K562 (cell line): ENCODE results near the gene CSRNP3. TPM values are rescaled to one million over a fixed set of nuclear protein-coding genes. Genes with fewer than 3 reads are reported as not detected.

Experiments used
- ATAC-seq: fragments of 200-7000 bp; cut with Tn5 transposase; 3 replicates; pipeline ENCODE4 v1.9.1; 2020; ENCODE audit warnings: moderate library complexity
- BruUV-seq: library from RNA; stranded (reverse); fragments of 400-500 nt; replicated peaks from 2 replicates; lab custom pipeline; 2021; lab: Mats Ljungman, UMichigan
- CTCF ChIA-PET: fragments of 300-600 bp; formaldehyde crosslinking; extraction: SDS; loops from one replicate; lab custom pipeline; 2021; ENCODE audit warnings: low intra/inter-chr PET ratio; lab: Yijun Ruan, JAX
- POLR2A ChIA-PET: fragments of 300-600, 350-650 bp; sonication (Branson Sonifier 250); formaldehyde crosslinking; extraction: SDS; loops from one replicate; lab custom pipeline; 2021; ENCODE audit warnings: antibody characterized with exemption, inconsistent platforms; lab: Yijun Ruan, JAX
- DNase-seq, 4 experiments: peaks; one replicate each; pipeline versions ENCODE4 v3.0.0 to v3.0.0-alpha.2; 2011 to 2018; ENCODE audit warnings: low spot score in 3 of 4, mixed read lengths in 3 of 4; ENCODE audit errors: extremely low read depth in 1 of 4
- FAIRE-seq: peaks from 2 replicates; lab custom pipeline; 2011; peaks lifted over from hg19 to GRCh38; lab: Jason Lieb, UNC
- H2AFZ ChIP-seq: 2 replicates; pipeline ENCODE4 v1.6.0; 2011; ENCODE audit warnings: low read depth, low read length, control low read depth, inconsistent platforms
- H3K27ac ChIP-seq: fragments of 200-600 bp; 3 replicates; pipeline ENCODE4 v1.8.0; 2011; ENCODE audit warnings: low read depth, mild to moderate bottlenecking, control low read depth, inconsistent platforms, low read length, moderate library complexity, mixed read lengths; ENCODE audit errors: extremely low read depth
- H3K27me3 ChIP-seq, 2 experiments: fragments of 300-600 bp in 1 of 2; 2 replicates in 1 of 2; 3 replicates in 1 of 2; pipeline versions ENCODE4 v1.6.0 to v1.8.0; 2011; ENCODE audit warnings: inconsistent platforms in 2 of 2, low read length in 2 of 2, mild to moderate bottlenecking in 1 of 2, mixed read lengths in 1 of 2, moderate library complexity in 1 of 2; ENCODE audit not compliant: control insufficient read depth in 2 of 2, insufficient read depth in 2 of 2
- H3K36me3 ChIP-seq: fragments of 300-600 bp; 3 replicates; pipeline ENCODE4 v1.8.0; 2011; ENCODE audit warnings: mild to moderate bottlenecking, low read length, inconsistent platforms; ENCODE audit not compliant: control insufficient read depth, insufficient read depth
- H3K4me1 ChIP-seq, 2 experiments: fragments of 200-600 bp in 1 of 2; replicated peaks in 1 of 2; 2 replicates in 1 of 2; 3 replicates in 1 of 2; pipeline versions ENCODE4 v1.5.1 to v1.8.0; 2011; ENCODE audit warnings: inconsistent platforms in 2 of 2, low read length in 2 of 2, mild to moderate bottlenecking in 1 of 2, mixed read lengths in 1 of 2, moderate library complexity in 1 of 2; ENCODE audit not compliant: control insufficient read depth in 2 of 2, insufficient read depth in 2 of 2
- H3K4me2 ChIP-seq: 2 replicates; pipeline ENCODE4 v1.6.1; 2011; ENCODE audit warnings: low read length, control low read depth, inconsistent platforms, mixed read lengths; ENCODE audit not compliant: insufficient read depth
- H3K4me3 ChIP-seq: fragments of 200-600 bp; sonication (generic), shearing (Covaris generic); 2 replicates; pipeline ENCODE4 v1.5.1; 2016; ENCODE audit warnings: control low read depth, inconsistent platforms
- H3K79me2 ChIP-seq: fragments of 200-600 bp; 3 replicates; pipeline ENCODE4 v1.8.0; 2011; ENCODE audit warnings: low read length, inconsistent platforms; ENCODE audit not compliant: control insufficient read depth, insufficient read depth
- H3K9ac ChIP-seq, 2 experiments: 2 replicates each; pipeline versions ENCODE4 v1.6.0 to v1.6.1; 2011; ENCODE audit warnings: low read depth in 2 of 2, low read length in 2 of 2, control low read depth in 1 of 2, inconsistent platforms in 1 of 2, mild to moderate bottlenecking in 1 of 2, mixed read lengths in 1 of 2; ENCODE audit not compliant: insufficient read depth in 1 of 2
- H3K9me1 ChIP-seq: one replicate; pipeline ENCODE4 v1.6.0; 2011; ENCODE audit warnings: inconsistent platforms, mild to moderate bottlenecking, low read length, moderate library complexity; ENCODE audit not compliant: control insufficient read depth, insufficient read depth
- H3K9me3 ChIP-seq: replicated peaks from 2 replicates; pipeline ENCODE4 v1.5.1; 2011; ENCODE audit warnings: low read depth, low read length, inconsistent platforms; ENCODE audit not compliant: control insufficient read depth, insufficient read depth
- H4K20me1 ChIP-seq: replicated peaks from 2 replicates; pipeline ENCODE4 v1.6.1; 2011; ENCODE audit warnings: low read length, inconsistent platforms, mixed read lengths; ENCODE audit not compliant: control insufficient read depth, insufficient read depth
- EHMT2 ChIP-seq: fragments of 450-650 bp; IDR thresholded peaks from 2 replicates; pipeline ENCODE4 v1.6.1; 2018; ENCODE audit warnings: antibody characterized with exemption
- HMBOX1 ChIP-seq: sonication (generic); IDR thresholded peaks from 2 replicates; pipeline ENCODE4 v1.6.1; 2016
- NONO ChIP-seq, 2 experiments: fragments of 200-400 bp in 1 of 2; fragments of 450-650 bp in 1 of 2; formaldehyde crosslinking in 1 of 2; IDR thresholded peaks; 2 replicates each; pipeline ENCODE4 v1.6.1; 2017; ENCODE audit warnings: low read depth in 2 of 2, mild to moderate bottlenecking in 2 of 2, moderate library complexity in 2 of 2, low read length in 1 of 2
- NR3C1 ChIP-seq: sonication (generic); formaldehyde crosslinking; IDR thresholded peaks from 2 replicates; pipeline ENCODE4 v1.8.1; 2022; ENCODE audit warnings: missing genetic modification reagents
- PML ChIP-seq: IDR thresholded peaks from 2 replicates; pipeline ENCODE4 v1.6.1; 2012; ENCODE audit warnings: low read length, inconsistent platforms
- SIN3A ChIP-seq, 2 experiments: fragments of 150-350 bp in 1 of 2; IDR thresholded peaks; 2 replicates each; pipeline ENCODE4 v1.6.1; 2011 to 2016; ENCODE audit warnings: borderline replicate concordance in 2 of 2, low read depth in 2 of 2, low read length in 2 of 2, mild to moderate bottlenecking in 2 of 2, moderate library complexity in 2 of 2; ENCODE audit not compliant: control insufficient read depth in 1 of 2
- SIRT6 ChIP-seq: IDR thresholded peaks from one replicate; pipeline ENCODE4 v1.6.1; 2012; ENCODE audit warnings: low read depth, mild to moderate bottlenecking, control low read depth, inconsistent platforms, low read length, moderate library complexity
- SMARCB1 ChIP-seq: IDR thresholded peaks from 2 replicates; pipeline ENCODE4 v1.6.1; 2011; ENCODE audit warnings: improper control_type of control experiment, low read depth; ENCODE audit not compliant: insufficient read length
- WGBS: fragments of 100-300 bp; shearing (Covaris generic); methylation state at CpG from one replicate; pipeline ENCODE4 v1.1.6; 2016; ENCODE audit warnings: low coverage, mixed read lengths; ENCODE audit not compliant: insufficient coverage; ENCODE audit errors: missing lambda C conversion rate; 5-methylcytosine and 5-hydroxymethylcytosine counted together
- in situ Hi-C: fragments of 300-500 bp; cut with MboI; formaldehyde crosslinking; loops from 4 replicates; pipeline ENCODE4 v1.15.0; 2018; ENCODE audit warnings: inconsistent platforms, mixed read lengths
- intact Hi-C: fragments of 100-400 bp; cut with micrococcal nuclease; formaldehyde crosslinking; loops from 2 replicates; pipeline ENCODE4 v1.14.2; 2022
- polyA plus RNA-seq, 8 experiments: library from polyadenylated mRNA; depleted of rRNA in 4 of 8; stranded (reverse) in 5 of 8; unstranded in 3 of 8; fragments of >200 nt; fragmentation: Nextera tagmentation in 2 of 8; fragmentation: Illumina TruSeq in 1 of 8; extraction: Ambion mirVana in 2 of 8; extraction: Trizol in 1 of 8; gene quantifications; 2 replicates each; pipeline versions ENCODE4 v1.2.1 to v1.2.3, GENCODE V29; 2011 to 2014; ENCODE audit warnings: inconsistent platforms in 1 of 8, missing spikeins in 1 of 8
- total RNA-seq, 7 experiments: library from RNA; depleted of rRNA in 6 of 7; stranded (reverse); fragments of >200 nt in 6 of 7; fragmentation: Illumina TruSeq in 2 of 7; extraction: Trizol in 2 of 7; gene quantifications; 2 replicates each; pipeline versions ENCODE4 v1.2.1 to v1.2.3, GENCODE V29; 2011 to 2021; ENCODE audit warnings: low replicate concordance in 1 of 7

The CSRNP3 gene
- total and polyA plus RNA-seq, 9 of the 15 experiments (the other 6 are each of a cell fraction or from before 2014, with no cell fraction given) = not detected

- 1% methylated on average over 4 of the region's 4 CpGs for WGBS
- FAIRE-seq = no peak
- intact Hi-C loops (no loop called here), in situ Hi-C loops (no loop called here)
- peaks cover 2% of the 10 kb centered on the region; the same call in 1 of the 2 replicates for H3K9me3 ChIP-seq
- CTCF ChIA-PET = no interaction called here
- POLR2A ChIA-PET = no interaction called here
- H3K9ac ChIP-seq = no peak overlapping the region
- H3K79me2 ChIP-seq = no peaks in the 10 kb centered on the region
- no peaks in the 10 kb centered on the region for H4K20me1 ChIP-seq
- no peaks in the 10 kb centered on the region for H3K36me3 ChIP-seq
- H3K4me3 ChIP-seq = no peak overlapping the region
- H3K9me1 ChIP-seq = no peaks in the 10 kb centered on the region
- H2AFZ ChIP-seq = no peak overlapping the region
- no peak for DNase-seq
- H3K27me3 ChIP-seq = no peaks in the 10 kb centered on the region
- no peak for ATAC-seq
- H3K27ac ChIP-seq = no peak overlapping the region
- no peak for TF ChIP-seq EHMT2
- TF ChIP-seq HMBOX1 = no peak
- no peak for TF ChIP-seq SIRT6
- TF ChIP-seq NR3C1 (CRISPR knock-in tag) = no peak
- TF ChIP-seq NONO (IDR thresholded peaks at IDR 0.05; ENCODE audit: low read depth in 2 of 2, low read length in 1 of 2) = no peak
- TF ChIP-seq PML = no peak
- TF ChIP-seq SMARCB1 = no peak
- no peak for TF ChIP-seq SIN3A (IDR thresholded peaks at IDR 0.05; ENCODE audit: borderline replicate concordance in 2 of 2, control insufficient read depth in 1 of 2, low read depth in 2 of 2, low read length in 2 of 2)
- no peaks in the 10 kb centered on the region for H3K4me1 ChIP-seq
- BruUV-seq = no TSS peak
- no peak overlapping the region for H3K4me2 ChIP-seq
Measured at GRCh38 chr2:165648801-165649200, 179.3 kb downstream of the CSRNP3 start.
